SK-N-SH treated with all-trans-retinoic acid at 6 μM for 48 hours (cell line): ENCODE results near the gene MRPS27.

Experiments
- ATAC-seq: fragments of 200-7000 bp; cut with Tn5 transposase; 3 replicates; pipeline ENCODE4 v1.9.1; 2020; ENCODE audit warnings: mild to moderate bottlenecking, moderate library complexity
- ARNTL ChIP-seq: fragments of 450-650 bp; formaldehyde crosslinking; IDR thresholded peaks from 2 replicates; pipeline ENCODE4 v1.5.0; 2020; ENCODE audit warnings: low read depth, mild to moderate bottlenecking, moderate library complexity, borderline replicate concordance
- BACH2 ChIP-seq: fragments of 250-450 bp; sonication (Bioruptor Pico); IDR thresholded peaks from 2 replicates; pipeline ENCODE4 v1.9.0; 2021; ENCODE audit warnings: mild to moderate bottlenecking, borderline replicate concordance
- CREB5 ChIP-seq: fragments of 250-450 bp; sonication (Bioruptor Pico); IDR thresholded peaks from 2 replicates; pipeline ENCODE4 v1.5.1; 2020; ENCODE audit warnings: low read depth, mild to moderate bottlenecking, moderate library complexity
- CSDC2 ChIP-seq: fragments of 250-450 bp; sonication (Bioruptor Pico); IDR thresholded peaks from 2 replicates; pipeline ENCODE4 v1.5.0; 2020; ENCODE audit warnings: mild to moderate bottlenecking, moderate library complexity
- CSRNP3 ChIP-seq: fragments of 250-450 bp; sonication (Bioruptor Pico); IDR thresholded peaks from 2 replicates; pipeline ENCODE4 v1.5.1; 2021; ENCODE audit warnings: mild to moderate bottlenecking, moderate library complexity
- ISL1 ChIP-seq: fragments of 250-450 bp; sonication (Bioruptor Pico); IDR thresholded peaks from 2 replicates; pipeline ENCODE4 v2.1.2; 2022; ENCODE audit warnings: mild to moderate bottlenecking, moderate library complexity
- OSR1 ChIP-seq: fragments of 250-450 bp; sonication (Bioruptor Pico); IDR thresholded peaks from 2 replicates; pipeline ENCODE4 v1.8.0; 2022; ENCODE audit warnings: moderate library complexity, mild to moderate bottlenecking, inconsistent platforms
- PATZ1 ChIP-seq: fragments of 250-450 bp; sonication (Bioruptor Pico); IDR thresholded peaks from 2 replicates; pipeline ENCODE4 v1.8.0; 2020; ENCODE audit warnings: mild to moderate bottlenecking, moderate library complexity, borderline replicate concordance
- POU6F1 ChIP-seq: fragments of 250-450 bp; sonication (Bioruptor Pico); IDR thresholded peaks from 2 replicates; pipeline ENCODE4 v1.8.0; 2021; ENCODE audit warnings: low read depth, mild to moderate bottlenecking, moderate library complexity, borderline replicate concordance
- PPARA ChIP-seq: fragments of 250-450 bp; sonication (Bioruptor Pico); IDR thresholded peaks from 2 replicates; pipeline ENCODE4 v1.5.0; 2020; ENCODE audit warnings: mild to moderate bottlenecking, borderline replicate concordance
- RARB ChIP-seq: fragments of 250-450 bp; sonication (Bioruptor Pico); IDR thresholded peaks from 2 replicates; pipeline ENCODE4 v1.8.0; 2021; ENCODE audit warnings: mild to moderate bottlenecking, moderate library complexity
- SNAI2 ChIP-seq: fragments of 250-450 bp; sonication (Bioruptor Pico); IDR thresholded peaks from 2 replicates; pipeline ENCODE4 v1.5.0; 2020; ENCODE audit warnings: mild to moderate bottlenecking, moderate library complexity
- TCF4 ChIP-seq: fragments of 250-450 bp; sonication (Bioruptor Pico); IDR thresholded peaks from 2 replicates; pipeline ENCODE4 v1.8.0; 2021; ENCODE audit warnings: mild to moderate bottlenecking, moderate library complexity, borderline replicate concordance
- TOX ChIP-seq: fragments of 250-450 bp; sonication (Bioruptor Pico); IDR thresholded peaks from 2 replicates; pipeline ENCODE4 v1.8.0; 2021; ENCODE audit warnings: mild to moderate bottlenecking, moderate library complexity, borderline replicate concordance
- TSHZ2 ChIP-seq: fragments of 250-450 bp; sonication (Bioruptor Pico); IDR thresholded peaks from 2 replicates; pipeline ENCODE4 v1.5.0; 2020; ENCODE audit warnings: mild to moderate bottlenecking, moderate library complexity
- ZC3H10 ChIP-seq: fragments of 250-450 bp; sonication (Bioruptor Pico); IDR thresholded peaks from 2 replicates; pipeline ENCODE4 v1.5.1; 2021; ENCODE audit warnings: mild to moderate bottlenecking, moderate library complexity
- ZFP3 ChIP-seq: fragments of 250-450 bp; sonication (Bioruptor Pico); IDR thresholded peaks from 2 replicates; pipeline ENCODE4 v1.5.0; 2020; ENCODE audit warnings: mild to moderate bottlenecking, moderate library complexity
- ZFP30 ChIP-seq: fragments of 450-650 bp; formaldehyde crosslinking; IDR thresholded peaks from 2 replicates; pipeline ENCODE4 v1.5.0; 2022; ENCODE audit warnings: mild to moderate bottlenecking, moderate library complexity
- ZNF565 ChIP-seq: fragments of 450-650 bp; formaldehyde crosslinking; conservative IDR thresholded peaks from 2 replicates; pipeline ENCODE4 v1.5.0; 2020; ENCODE audit warnings: low read depth, mild to moderate bottlenecking, moderate library complexity
- ZNF70 ChIP-seq: fragments of 450-650 bp; formaldehyde crosslinking; IDR thresholded peaks from 2 replicates; pipeline ENCODE4 v1.5.0; 2020; ENCODE audit warnings: mild to moderate bottlenecking, moderate library complexity
- ZNF8 ChIP-seq: fragments of 450-650 bp; formaldehyde crosslinking; IDR thresholded peaks from 2 replicates; pipeline ENCODE4 v1.5.0; 2020; ENCODE audit warnings: mild to moderate bottlenecking, moderate library complexity

The MRPS27 gene

DNA sequence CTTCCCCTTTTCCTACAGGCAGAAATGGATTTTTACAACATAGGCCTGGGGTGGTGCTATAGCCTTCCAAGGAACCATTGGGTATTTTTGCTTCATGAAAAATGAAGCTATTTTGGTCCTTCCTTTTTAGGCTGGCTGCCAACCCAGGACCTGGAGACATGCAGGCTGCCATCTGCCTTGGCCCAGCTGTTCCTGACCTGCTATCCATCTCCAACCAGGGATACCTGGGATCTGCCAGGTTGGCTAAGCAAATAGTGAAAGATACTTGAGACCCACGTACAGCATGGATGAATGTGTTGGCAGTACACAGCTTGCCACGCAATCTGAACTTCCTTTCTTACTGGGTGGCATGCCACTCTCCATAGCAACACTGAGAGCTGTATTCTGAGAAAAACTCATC, 31.1 kb downstream of the MRPS27 start:
- TF ChIP-seq SNAI2 (0 out of 2 replicates have a peak, but pooled peaks have one; percentile 26), ZNF70 (CRISPR knock-in tag) (no peak)
- ATAC-seq: peak; percentile 55

DNA sequence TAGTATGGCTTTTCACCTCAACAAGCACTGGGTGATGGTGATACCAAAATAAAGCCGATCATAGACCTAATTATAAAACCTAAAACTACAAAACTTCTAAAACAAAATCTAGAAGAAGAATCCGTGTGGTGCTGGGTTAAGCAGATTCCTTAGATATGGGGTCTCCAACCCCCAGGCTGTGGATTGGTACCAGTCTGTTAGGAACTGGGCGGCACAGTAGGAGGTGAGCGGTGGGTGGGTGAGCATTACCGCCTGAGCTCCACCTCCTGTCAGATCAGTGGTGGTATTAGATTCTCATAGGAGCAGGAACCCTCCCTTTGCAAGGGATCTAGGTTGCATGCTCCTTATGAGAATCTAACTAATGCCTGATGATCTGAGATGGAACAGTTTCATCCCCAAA, 33.2 kb downstream of the MRPS27 start:
- TF ChIP-seq SNAI2 (no peak), TOX (no peak), POU6F1 (CRISPR knock-in tag) (no peak), TCF4 (no peak), CSDC2 (CRISPR knock-in tag) (no peak), BACH2 (CRISPR knock-in tag) (no peak)
- no peak for ATAC-seq

- no peak for ATAC-seq
- TF ChIP-seq CREB5 (CRISPR knock-in tag) (no peak), PPARA (CRISPR knock-in tag) (no peak), ISL1 (CRISPR knock-in tag) (no peak), RARB (CRISPR knock-in tag) (no peak), OSR1 (CRISPR knock-in tag) (no peak), TCF4 (no peak), SNAI2 (no peak), TSHZ2 (no peak), ZNF8 (CRISPR knock-in tag) (no peak), POU6F1 (CRISPR knock-in tag) (no peak), TOX (no peak), ZFP3 (CRISPR knock-in tag) (no peak)
Observed at GRCh38 chr5:72285424-72285821, 34.6 kb downstream of the MRPS27 start.

GRCh38 chr5:72284559-72285423, 35.2 kb downstream of the MRPS27 start:
- ATAC-seq: no peak
- TF ChIP-seq ZNF8 (CRISPR knock-in tag) (no peak), CSRNP3 (no peak), TCF4 (no peak), ZFP3 (CRISPR knock-in tag) (no peak), SNAI2 (no peak), ISL1 (CRISPR knock-in tag) (no peak), ARNTL (no peak), ZC3H10 (CRISPR knock-in tag) (no peak), OSR1 (CRISPR knock-in tag) (no peak), RARB (CRISPR knock-in tag) (no peak), PATZ1 (CRISPR knock-in tag) (no peak), PPARA (CRISPR knock-in tag) (no peak), ZNF565 (CRISPR knock-in tag) (no peak), BACH2 (CRISPR knock-in tag) (no peak), ZFP30 (CRISPR knock-in tag) (no peak)
